Gastrocnemius medialis (tissue), 4 donors: Measurements from ENCODE around the gene ANP32D. TPM values are rescaled to one million over a fixed set of nuclear protein-coding genes. Genes with fewer than 3 reads are reported as not detected.
"Not testable (repeated sequence)": the region's sequence is repeated elsewhere in the genome, so short reads cannot be mapped to it uniquely, and the experiment has no call there.

Source experiments
- ATAC-seq, 2 donors: fragments of 150-250 bp; one replicate each; pipeline ENCODE4 v1.9.1; 2016
- DNase-seq, 2 donors: peaks; one replicate each; pipeline ENCODE4 v3.0.0-alpha.2; 2019
- H3K27ac ChIP-seq, 4 donors: fragments of 200-600 bp; sonication (generic); 1 replicate in 1 of 4; 2 replicates in 3 of 4; pipeline ENCODE4 v1.5.1; 2016 to 2018; ENCODE audit warnings: mild to moderate bottlenecking in 2 of 4, moderate library complexity in 1 of 4
- H3K27me3 ChIP-seq, 3 donors: fragments of 200-600 bp; sonication (generic) in 2 of 3; 1 replicate in 1 of 3; 2 replicates in 2 of 3; pipeline versions ENCODE4 v1.5.1 to v1.6.0; 2016 to 2019; ENCODE audit warnings: mild to moderate bottlenecking in 1 of 3, moderate library complexity in 1 of 3
- H3K36me3 ChIP-seq, 2 donors: fragments of 200-600 bp; sonication (generic) in 1 of 2; one replicate each; pipeline ENCODE4 v1.5.1; 2017 to 2018
- H3K4me1 ChIP-seq, 2 donors: fragments of 200-600 bp; sonication (generic) in 1 of 2; one replicate each; pipeline ENCODE4 v1.5.1; 2016 to 2017; ENCODE audit warnings: mild to moderate bottlenecking in 2 of 2
- H3K4me3 ChIP-seq, 4 donors: fragments of 200-600 bp; sonication (generic) in 3 of 4; 1 replicate in 1 of 4; 2 replicates in 3 of 4; pipeline ENCODE4 v1.5.1; 2016 to 2019; ENCODE audit warnings: mild to moderate bottlenecking in 2 of 4
- H3K9me3 ChIP-seq, 3 donors: fragments of 200-600 bp; sonication (generic) in 2 of 3; 1 replicate in 1 of 3; 2 replicates in 2 of 3; pipeline ENCODE4 v1.5.1; 2016 to 2019
- POLR2A ChIP-seq, 2 donors: fragments of 450-650 bp; IDR thresholded peaks; one replicate each; pipeline ENCODE4 v1.6.1; 2017; ENCODE audit warnings: antibody characterized with exemption in 2 of 2, mild to moderate bottlenecking in 2 of 2, moderate library complexity in 2 of 2
- in situ Hi-C, 4 donors: fragments of 200-750 bp; cut with MboI; loops; one replicate each; pipeline versions ENCODE4 v1.15.0 to v1.8.0; 2017; ENCODE audit warnings: low sequenced_read_pairs in 4 of 4
- intact Hi-C: fragments of 100-400 bp; cut with DNase I; formaldehyde crosslinking; loops from one replicate; pipeline ENCODE4 v1.15.1; 2023; ENCODE audit warnings: low total_unique reads
- total RNA-seq, 4 donors: library from RNA; depleted of rRNA; stranded (reverse); fragments of >200 nt; gene quantifications; one replicate each; pipeline versions ENCODE4 v1.1.0 to v1.2.3, GENCODE V29; 2016
- TF ChIP-seq, protein P1 (sequence below), 5 experiments: fragments of 450-650 bp in 3 of 5; fragments of 200-600 bp in 2 of 5; sonication (generic) in 2 of 5; IDR thresholded peaks in 4 of 5; conservative IDR thresholded peaks in 1 of 5; 1 replicate in 4 of 5; 2 replicates in 1 of 5; pipeline ENCODE4 v1.5.1; 2016 to 2019; ENCODE audit warnings: antibody characterized with exemption in 5 of 5, mild to moderate bottlenecking in 3 of 5, moderate library complexity in 3 of 5

Gene ANP32D
- total RNA-seq, 4 donors from 2014 or later, result not detected

DNA sequence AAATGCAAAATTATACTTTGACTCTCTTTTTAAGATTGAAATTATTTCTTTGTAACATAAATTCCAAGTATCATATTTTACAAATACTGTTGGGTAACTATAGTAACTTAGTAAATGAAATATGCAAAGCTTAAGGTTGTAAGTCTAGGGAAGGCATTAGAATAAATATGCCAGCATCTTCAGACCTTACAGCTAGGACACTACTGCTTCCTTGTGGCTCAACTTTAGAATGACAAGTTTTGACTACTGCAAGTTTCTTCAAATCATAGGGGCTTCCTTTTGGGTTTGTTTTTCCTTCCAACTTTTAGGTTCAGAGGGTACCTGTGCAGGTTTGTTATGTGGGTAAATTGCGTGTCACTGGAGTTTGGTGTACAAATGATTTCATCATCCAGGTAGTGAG, 17.7 kb upstream of the ANP32D start:
- no peaks in the 10 kb centered on the region for H3K4me1 ChIP-seq
- intact Hi-C loops (no loop called here), in situ Hi-C loops (no loop called here)
- H3K4me3 ChIP-seq, result no peak overlapping the region
- no peak overlapping the region for H3K27ac ChIP-seq
- no peaks in the 10 kb centered on the region for H3K36me3 ChIP-seq
- TF ChIP-seq, protein P1, sequence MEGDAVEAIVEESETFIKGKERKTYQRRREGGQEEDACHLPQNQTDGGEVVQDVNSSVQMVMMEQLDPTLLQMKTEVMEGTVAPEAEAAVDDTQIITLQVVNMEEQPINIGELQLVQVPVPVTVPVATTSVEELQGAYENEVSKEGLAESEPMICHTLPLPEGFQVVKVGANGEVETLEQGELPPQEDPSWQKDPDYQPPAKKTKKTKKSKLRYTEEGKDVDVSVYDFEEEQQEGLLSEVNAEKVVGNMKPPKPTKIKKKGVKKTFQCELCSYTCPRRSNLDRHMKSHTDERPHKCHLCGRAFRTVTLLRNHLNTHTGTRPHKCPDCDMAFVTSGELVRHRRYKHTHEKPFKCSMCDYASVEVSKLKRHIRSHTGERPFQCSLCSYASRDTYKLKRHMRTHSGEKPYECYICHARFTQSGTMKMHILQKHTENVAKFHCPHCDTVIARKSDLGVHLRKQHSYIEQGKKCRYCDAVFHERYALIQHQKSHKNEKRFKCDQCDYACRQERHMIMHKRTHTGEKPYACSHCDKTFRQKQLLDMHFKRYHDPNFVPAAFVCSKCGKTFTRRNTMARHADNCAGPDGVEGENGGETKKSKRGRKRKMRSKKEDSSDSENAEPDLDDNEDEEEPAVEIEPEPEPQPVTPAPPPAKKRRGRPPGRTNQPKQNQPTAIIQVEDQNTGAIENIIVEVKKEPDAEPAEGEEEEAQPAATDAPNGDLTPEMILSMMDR (IDR thresholded peaks at IDR 0.05 in 4 of 5, conservative IDR thresholded peaks at IDR 0.05 in 1 of 5), result no peak
- no peak for TF ChIP-seq POLR2A (IDR thresholded peaks at IDR 0.05)
- no peak for DNase-seq
- no peaks in the 10 kb centered on the region for H3K27me3 ChIP-seq
- no peak for ATAC-seq
- H3K9me3 ChIP-seq, result no peaks in the 10 kb centered on the region

DNA sequence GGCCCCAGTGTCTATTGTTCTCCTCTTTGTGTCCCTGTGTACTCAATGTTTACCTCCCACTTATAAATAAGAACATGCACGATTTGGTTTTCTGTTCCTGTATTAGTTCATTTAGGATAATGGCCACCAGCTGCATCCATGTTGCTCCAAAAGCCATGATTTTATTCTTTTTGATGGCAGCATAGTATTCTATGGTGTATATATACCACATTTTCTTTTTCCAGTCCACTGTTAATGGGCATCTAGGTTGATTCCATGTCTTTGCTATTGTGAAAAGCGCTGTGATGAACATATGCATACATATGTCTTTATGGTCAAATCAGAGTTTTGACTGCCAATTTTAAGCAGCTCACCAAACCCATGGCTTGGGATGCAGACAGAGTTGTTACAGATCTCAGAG, 17.2 kb upstream of the ANP32D start:
- Histone ChIP-seq H3K27ac (no peak overlapping the region), H3K9me3 (no peaks in the 10 kb centered on the region), H3K36me3 (no peaks in the 10 kb centered on the region), H3K4me3 (no peak overlapping the region), H3K27me3 (no peaks in the 10 kb centered on the region), H3K4me1 (no peaks in the 10 kb centered on the region)
- DNase-seq (no peak), ATAC-seq (no peak)
- TF ChIP-seq POLR2A (IDR thresholded peaks at IDR 0.05), result no peak
- TF ChIP-seq, protein P1 (IDR thresholded peaks at IDR 0.05 in 4 of 5, conservative IDR thresholded peaks at IDR 0.05 in 1 of 5), result no peak
- in situ Hi-C loops (no loop called here), intact Hi-C loops (no loop called here)

DNA sequence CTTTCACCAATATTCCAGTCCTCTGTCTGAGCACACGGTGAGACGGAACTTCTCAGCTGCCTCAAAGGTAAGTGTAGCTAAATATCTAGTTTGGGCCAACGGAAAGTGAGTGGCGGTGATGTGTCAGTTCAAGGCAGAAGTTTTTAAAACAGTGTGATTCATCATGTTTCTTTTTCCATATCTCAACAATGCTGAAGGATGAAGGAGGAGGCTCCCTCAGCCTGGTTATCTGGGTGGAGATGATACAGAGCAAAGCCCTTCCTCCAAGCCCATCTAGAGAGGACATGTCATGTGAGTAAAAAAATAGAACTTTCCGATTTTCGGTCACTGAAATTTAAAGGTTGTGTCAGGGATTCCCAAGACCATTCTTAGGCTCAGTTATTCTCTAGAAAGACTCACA, 13.1 kb upstream of the ANP32D start:
- H3K4me3 ChIP-seq, result no peak overlapping the region
- H3K9me3 ChIP-seq, result no peaks in the 10 kb centered on the region
- no peaks in the 10 kb centered on the region for H3K36me3 ChIP-seq
- no peak for TF ChIP-seq POLR2A (IDR thresholded peaks at IDR 0.05)
- TF ChIP-seq, protein P1 (IDR thresholded peaks at IDR 0.05 in 4 of 5, conservative IDR thresholded peaks at IDR 0.05 in 1 of 5), result no peak
- no peak overlapping the region for H3K27ac ChIP-seq
- intact Hi-C loops (no loop called here), in situ Hi-C loops (no loop called here)
- H3K27me3 ChIP-seq, result no peaks in the 10 kb centered on the region
- no peak for DNase-seq
- H3K4me1 ChIP-seq, result no peaks in the 10 kb centered on the region
- ATAC-seq, result no peak

DNA sequence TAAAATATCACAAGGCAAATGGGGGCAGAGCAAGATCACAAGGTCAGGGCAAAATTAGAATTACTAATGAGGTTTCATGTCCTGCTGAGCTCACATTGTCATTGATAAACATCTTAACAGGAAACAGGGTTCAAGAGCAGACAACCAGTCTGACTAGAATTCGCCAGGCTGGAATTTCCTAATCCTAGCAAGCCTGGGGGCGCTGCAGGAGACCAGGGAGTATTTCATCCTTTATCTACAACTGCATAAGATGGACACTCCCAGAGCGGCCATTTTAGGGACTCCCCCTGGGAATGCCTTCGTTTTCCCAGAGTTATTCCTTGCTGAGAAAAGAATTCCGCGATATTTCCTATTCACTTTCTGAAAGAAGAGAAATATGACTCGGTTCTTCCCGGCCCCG, 3.3 kb upstream of the ANP32D start:
- not testable (repeated sequence) for H3K9me3 ChIP-seq

DNA sequence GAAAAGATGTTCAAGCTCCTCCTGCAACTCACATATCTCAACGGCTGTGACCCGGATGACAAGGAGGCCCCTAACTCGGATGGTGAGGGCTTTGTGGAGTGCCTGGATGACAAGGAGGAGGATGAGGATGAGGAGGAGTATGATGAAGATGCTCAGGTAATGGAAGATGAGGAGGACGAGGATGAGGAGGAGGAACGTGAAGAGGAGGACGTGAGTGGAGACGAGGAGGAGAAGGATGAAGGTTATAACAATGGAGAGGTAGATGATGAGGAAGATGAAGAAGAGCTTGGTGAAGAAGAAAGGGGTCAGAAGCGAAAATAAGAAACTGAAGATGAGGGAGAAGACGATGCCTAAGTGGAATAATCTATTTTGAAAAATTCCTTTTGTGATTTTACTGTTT, 702 bp downstream of the ANP32D start:
- no peaks in the 10 kb centered on the region for H3K4me1 ChIP-seq
- H3K9me3 ChIP-seq, result peaks cover 0 to 3% (median 0%) of the 10 kb centered on the region in 3 donors
- no peak overlapping the region for H3K27ac ChIP-seq
- no peaks in the 10 kb centered on the region for H3K36me3 ChIP-seq
- intact Hi-C loops, result no loop called here
- in situ Hi-C loops, result no loop called here
- ATAC-seq (no peak), DNase-seq (no peak)
- no peak for TF ChIP-seq POLR2A (IDR thresholded peaks at IDR 0.05)
- TF ChIP-seq, protein P1 (IDR thresholded peaks at IDR 0.05 in 4 of 5, conservative IDR thresholded peaks at IDR 0.05 in 1 of 5), result no peak
- no peak overlapping the region for H3K4me3 ChIP-seq
- H3K27me3 ChIP-seq, result no peaks in the 10 kb centered on the region

More for the DNA sequence above, 3.3 kb upstream of the ANP32D start:
- in situ Hi-C loops, H3K4me3 ChIP-seq, intact Hi-C loops, ATAC-seq, DNase-seq, H3K27me3 ChIP-seq, H3K4me1 ChIP-seq, H3K27ac ChIP-seq, H3K36me3 ChIP-seq: not testable (repeated sequence)

DNA sequence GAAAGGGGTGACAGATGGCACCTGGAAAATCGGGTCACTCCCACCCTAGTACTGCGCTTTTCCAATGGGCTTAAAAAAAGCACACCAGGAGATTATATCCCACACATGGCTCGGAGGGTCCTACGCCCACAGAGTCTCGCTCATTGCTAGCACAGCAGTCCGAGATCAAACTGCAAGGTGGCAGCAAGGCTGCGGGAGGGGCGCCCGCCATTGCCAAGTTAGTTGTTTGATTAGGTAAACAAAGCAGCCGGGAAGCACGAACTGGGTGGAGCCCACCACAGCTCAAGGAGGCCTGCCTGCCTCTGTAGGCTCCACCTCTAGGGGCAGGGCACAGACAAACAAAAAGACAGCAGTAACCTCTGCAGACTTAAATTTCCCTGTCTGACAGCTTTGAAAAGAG, 2.1 kb downstream of the ANP32D start:
- DNase-seq, H3K27ac ChIP-seq, H3K27me3 ChIP-seq, H3K4me3 ChIP-seq, H3K36me3 ChIP-seq, in situ Hi-C loops, H3K9me3 ChIP-seq, intact Hi-C loops, ATAC-seq, H3K4me1 ChIP-seq: not testable (repeated sequence)
